Stomach smooth muscle (tissue), 2 donors: ENCODE measurements around the gene DYRK1A.
A peak's percentile ranks its signal among the peaks of the same experiment; 100 is the strongest.

Source experiments
- H3K27ac ChIP-seq: one replicate; pipeline ENCODE4 v1.7.0; 2013; ENCODE audit warnings: mild to moderate bottlenecking, low read length, inconsistent platforms
- H3K27me3 ChIP-seq, 2 donors: one replicate each; pipeline ENCODE4 v1.7.0; 2013; ENCODE audit warnings: low read length in 2 of 2; ENCODE audit not compliant: insufficient read depth in 2 of 2, control insufficient read depth in 1 of 2
- H3K36me3 ChIP-seq, 2 donors: one replicate each; pipeline ENCODE4 v1.7.0; 2013; ENCODE audit warnings: low read length in 2 of 2; ENCODE audit not compliant: control insufficient read depth in 2 of 2, insufficient read depth in 2 of 2
- H3K4me1 ChIP-seq: one replicate; pipeline ENCODE4 v1.7.0; 2013; ENCODE audit warnings: low read length; ENCODE audit not compliant: control insufficient read depth, insufficient read depth
- H3K4me3 ChIP-seq, 2 donors: one replicate each; pipeline ENCODE4 v1.7.0; 2013; ENCODE audit warnings: low read length in 2 of 2
- H3K9ac ChIP-seq, 2 donors: one replicate each; pipeline ENCODE4 v1.7.0; 2013; ENCODE audit warnings: low read length in 2 of 2, mild to moderate bottlenecking in 1 of 2
- H3K9me3 ChIP-seq, 2 donors: one replicate each; pipeline ENCODE4 v1.7.0; 2013; ENCODE audit warnings: low read length in 2 of 2; ENCODE audit not compliant: control insufficient read depth in 2 of 2
- donor health status: healthy.
- donor health status: Pancreatic carcinoma.

Gene DYRK1A

GRCh38 chr21:37339552-37339939 lies 27.0 kb upstream of the DYRK1A start:
- H3K9me3 ChIP-seq, result no peaks in the 10 kb centered on the region
- H3K4me3 ChIP-seq, result no peak overlapping the region
- peak overlapping the region; percentile 69 for H3K27ac ChIP-seq
- H3K27me3 ChIP-seq, result no peaks in the 10 kb centered on the region
- H3K4me1 ChIP-seq, result peaks cover 10% of the 10 kb centered on the region
- no peaks in the 10 kb centered on the region for H3K36me3 ChIP-seq
- H3K9ac ChIP-seq, result no peak overlapping the region

DNA sequence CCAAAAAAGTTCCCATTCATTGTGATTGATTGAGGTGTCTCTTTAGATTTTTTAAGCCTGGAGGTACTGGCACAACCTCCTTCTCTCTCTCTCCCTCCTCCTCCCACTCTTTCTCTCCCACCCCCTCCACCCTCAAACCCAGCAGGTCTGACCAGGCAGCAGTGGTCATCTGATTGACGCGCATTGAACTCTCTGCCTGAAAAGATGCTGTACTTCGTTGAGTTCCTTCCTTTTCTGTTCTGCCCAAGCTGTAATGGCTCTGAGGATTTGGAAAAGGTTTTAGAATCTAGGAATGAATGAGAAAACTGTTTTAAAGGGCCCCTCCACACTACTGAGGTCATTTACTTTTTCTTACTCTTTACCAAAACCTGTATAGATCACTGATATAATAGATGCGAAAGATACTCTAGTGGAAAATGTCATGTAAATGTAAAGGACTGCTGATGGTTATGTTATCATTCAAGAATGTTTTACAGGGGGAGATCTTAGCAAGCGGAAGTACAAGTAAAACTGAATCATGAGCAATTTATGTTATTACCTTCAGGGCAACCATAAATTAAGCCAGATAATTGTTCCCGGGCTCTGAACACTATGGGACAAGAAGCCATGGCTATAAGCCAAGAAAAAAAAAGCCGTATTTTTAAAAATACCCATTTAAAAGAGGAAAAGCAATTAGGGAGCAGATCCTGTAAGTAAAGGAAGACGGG lies 25.2 kb upstream of the DYRK1A start:
- H3K4me3 ChIP-seq, result no peak overlapping the region

GRCh38 chr21:37342046-37342632 lies 24.4 kb upstream of the DYRK1A start:
- Histone ChIP-seq H3K4me3 (no peak overlapping the region), H3K9ac (no peak overlapping the region), H3K27me3 (no peaks in the 10 kb centered on the region), H3K27ac (no peak overlapping the region), H3K9me3 (no peaks in the 10 kb centered on the region), H3K4me1 (peaks cover 10% of the 10 kb centered on the region), H3K36me3 (no peaks in the 10 kb centered on the region)

More for the DNA sequence above, 25.2 kb upstream of the DYRK1A start:
- Histone ChIP-seq H3K36me3 (no peaks in the 10 kb centered on the region), H3K27ac (no peak overlapping the region), H3K4me1 (peaks cover 10% of the 10 kb centered on the region), H3K9ac (no peak overlapping the region), H3K27me3 (no peaks in the 10 kb centered on the region), H3K9me3 (no peaks in the 10 kb centered on the region)

DNA sequence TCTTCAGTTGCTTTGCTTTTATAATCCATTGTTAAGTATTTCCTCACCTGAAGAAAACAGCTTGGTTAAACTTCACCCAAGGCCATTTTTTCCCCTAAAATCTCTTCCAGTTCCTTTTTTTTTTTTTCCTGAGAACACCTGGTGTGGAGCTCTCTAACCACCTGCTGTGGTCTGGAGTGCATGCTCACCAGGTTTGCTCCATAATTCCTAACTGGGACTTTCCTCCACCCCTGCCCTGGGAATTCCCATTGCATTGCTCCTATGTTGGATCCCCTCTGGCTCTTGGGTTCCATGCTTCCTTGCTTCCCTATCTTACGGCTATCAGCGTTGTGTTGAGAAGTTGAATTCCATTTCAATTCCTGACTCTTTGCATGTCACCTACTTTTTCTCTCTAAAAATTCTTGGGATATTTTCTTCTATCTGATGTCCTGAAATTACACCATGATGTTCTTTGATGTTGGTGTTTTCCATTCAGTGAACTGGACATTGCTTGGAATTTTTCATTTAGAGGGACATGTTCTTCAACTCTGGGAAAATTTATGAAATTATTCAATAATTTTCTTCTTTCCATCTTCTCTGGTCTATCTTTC lies 19.6 kb upstream of the DYRK1A start:
- no peaks in the 10 kb centered on the region for H3K4me1 ChIP-seq
- no peak overlapping the region for H3K4me3 ChIP-seq
- no peak overlapping the region for H3K9ac ChIP-seq
- H3K36me3 ChIP-seq, result no peaks in the 10 kb centered on the region
- peaks cover 2 to 3% of the 10 kb centered on the region in 2 donors for H3K9me3 ChIP-seq
- no peaks in the 10 kb centered on the region for H3K27me3 ChIP-seq
- H3K27ac ChIP-seq, result no peak overlapping the region

DNA sequence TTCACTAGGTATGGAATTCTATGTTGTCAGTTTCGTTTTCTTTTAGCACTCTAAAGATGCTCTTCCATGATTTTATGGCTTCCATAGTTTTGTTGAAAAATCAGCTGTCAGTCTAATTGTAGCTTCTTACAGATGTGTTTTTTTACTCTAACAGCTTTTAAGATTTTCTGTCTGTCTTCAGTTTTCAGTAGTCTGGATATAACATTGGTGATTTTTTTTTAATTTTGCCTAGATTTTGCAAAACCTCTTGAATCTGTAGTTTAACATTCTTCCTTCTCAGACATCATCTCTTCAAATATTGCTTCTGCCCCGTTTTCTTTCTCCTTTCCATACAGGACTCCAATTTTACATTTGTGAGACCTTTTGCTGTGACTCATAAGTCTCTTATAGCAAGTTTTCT lies 17.9 kb upstream of the DYRK1A start:
- peaks cover 0 to 2% of the 10 kb centered on the region in 2 donors for H3K27me3 ChIP-seq
- peaks cover 2 to 3% of the 10 kb centered on the region in 2 donors for H3K9me3 ChIP-seq
- H3K4me1 ChIP-seq, result no peaks in the 10 kb centered on the region
- H3K27ac ChIP-seq, result no peak overlapping the region
- no peak overlapping the region for H3K9ac ChIP-seq
- H3K4me3 ChIP-seq, result no peak overlapping the region
- no peaks in the 10 kb centered on the region for H3K36me3 ChIP-seq

DNA sequence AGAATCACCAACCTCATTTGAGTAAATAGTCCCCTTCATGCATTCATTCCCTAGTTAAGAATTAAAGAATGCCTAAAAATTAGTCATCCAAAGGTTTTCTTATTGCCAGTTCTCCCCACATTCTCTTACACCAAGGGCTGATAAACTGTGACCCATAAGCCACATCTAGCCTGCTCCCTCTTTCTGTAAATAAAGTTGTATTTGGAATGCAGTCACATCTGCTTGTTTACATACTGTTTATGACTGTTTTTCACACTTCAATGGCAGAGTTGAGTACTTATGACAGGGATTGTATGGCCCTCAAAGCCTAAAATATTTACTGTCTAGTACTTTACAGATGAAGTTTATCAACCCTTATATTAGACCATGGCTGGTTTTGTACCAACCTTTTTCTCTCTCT lies 16.1 kb upstream of the DYRK1A start:
- no peaks in the 10 kb centered on the region for H3K36me3 ChIP-seq
- H3K27ac ChIP-seq, result no peak overlapping the region
- H3K9me3 ChIP-seq, result peaks cover 2 to 3% of the 10 kb centered on the region in 2 donors
- H3K4me1 ChIP-seq, result no peaks in the 10 kb centered on the region
- H3K9ac ChIP-seq, result no peak overlapping the region
- no peak overlapping the region for H3K4me3 ChIP-seq
- H3K27me3 ChIP-seq, result peaks cover 0 to 2% of the 10 kb centered on the region in 2 donors

DNA sequence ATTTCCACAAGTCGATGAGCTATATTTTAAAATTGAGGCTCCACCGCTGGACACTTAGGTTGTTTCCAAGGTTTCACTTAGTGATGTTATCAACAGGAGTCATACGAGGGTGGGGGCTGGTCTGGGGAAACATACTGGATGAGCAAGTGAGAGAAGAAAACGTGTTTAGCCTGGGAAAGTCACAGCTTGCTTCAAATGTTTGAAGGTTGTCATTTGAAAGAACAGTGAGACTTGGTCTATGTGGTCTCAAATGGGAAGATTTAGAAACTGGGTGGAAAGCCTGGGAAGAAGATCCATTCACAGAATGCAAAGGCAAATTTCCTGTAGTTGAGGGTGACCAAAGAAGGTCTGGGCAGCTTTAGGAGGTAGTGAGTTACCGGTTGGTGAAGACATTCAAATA lies 9.9 kb upstream of the DYRK1A start:
- no peaks in the 10 kb centered on the region for H3K4me1 ChIP-seq
- no peak overlapping the region for H3K9ac ChIP-seq
- H3K27ac ChIP-seq, result no peak overlapping the region
- H3K36me3 ChIP-seq, result no peaks in the 10 kb centered on the region
- no peak overlapping the region for H3K4me3 ChIP-seq
- no peaks in the 10 kb centered on the region for H3K9me3 ChIP-seq
- H3K27me3 ChIP-seq, result peaks cover 0 to 2% of the 10 kb centered on the region in 2 donors

DNA sequence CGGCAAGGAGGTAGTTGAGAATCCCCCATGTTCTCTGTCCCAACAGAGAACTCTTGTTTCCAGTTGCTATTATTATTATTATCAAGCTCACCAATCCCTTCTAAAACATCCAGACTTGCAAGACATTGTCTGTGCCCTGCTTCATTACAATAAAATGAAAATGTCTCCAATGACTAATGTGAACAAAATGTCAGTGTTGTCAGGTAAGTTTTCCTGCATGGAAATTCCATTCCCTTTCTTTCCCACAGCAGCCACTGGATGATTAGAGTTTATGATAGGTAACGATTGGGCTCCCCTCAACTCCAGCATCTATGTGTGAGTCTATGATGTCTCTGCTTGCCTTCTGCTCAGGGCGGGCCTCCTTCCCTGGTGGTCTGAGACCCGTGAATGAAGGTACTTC lies 8.9 kb upstream of the DYRK1A start:
- Histone ChIP-seq H3K27ac (no peak overlapping the region), H3K4me1 (no peaks in the 10 kb centered on the region), H3K4me3 (no peak overlapping the region), H3K36me3 (no peaks in the 10 kb centered on the region), H3K27me3 (no peaks in the 10 kb centered on the region), H3K9ac (no peak overlapping the region), H3K9me3 (no peaks in the 10 kb centered on the region)

GRCh38 chr21:37358397-37358796 lies 8.2 kb upstream of the DYRK1A start:
- Histone ChIP-seq H3K27ac (no peak overlapping the region), H3K9ac (no peak overlapping the region), H3K4me1 (no peaks in the 10 kb centered on the region), H3K9me3 (no peaks in the 10 kb centered on the region), H3K27me3 (no peaks in the 10 kb centered on the region), H3K4me3 (no peak overlapping the region), H3K36me3 (no peaks in the 10 kb centered on the region)

GRCh38 chr21:37363936-37364335 lies 2.6 kb upstream of the DYRK1A start:
- Histone ChIP-seq H3K9me3 (no peaks in the 10 kb centered on the region), H3K4me3 (no peak overlapping the region), H3K27ac (no peak overlapping the region), H3K36me3 (no peaks in the 10 kb centered on the region), H3K9ac (no peak overlapping the region), H3K4me1 (peaks cover 7% of the 10 kb centered on the region), H3K27me3 (no peaks in the 10 kb centered on the region)

DNA sequence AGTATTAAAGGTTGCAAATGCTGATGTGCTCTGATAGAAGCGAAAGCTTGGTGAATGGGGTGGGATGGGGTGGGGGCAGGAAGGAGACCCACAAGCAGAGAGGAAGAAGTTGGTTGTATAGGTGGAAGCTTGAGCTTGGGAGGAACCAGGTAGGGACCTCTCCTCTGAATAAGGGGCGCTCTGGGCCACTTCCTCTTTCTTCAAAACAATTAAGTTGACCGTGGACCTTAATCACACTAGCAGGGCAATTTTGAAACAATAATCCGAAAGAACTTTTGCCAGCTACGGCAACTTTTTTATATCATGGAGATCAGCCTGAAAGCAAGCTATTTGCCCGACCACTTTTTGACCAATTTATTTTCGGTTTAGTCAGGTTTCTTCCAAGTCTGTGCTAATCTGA lies 1.9 kb upstream of the DYRK1A start:
- H3K27ac ChIP-seq, result peak overlapping the region; percentile 97
- peak overlapping the region; percentile 96 to 99 for H3K9ac ChIP-seq
- peaks cover 7% of the 10 kb centered on the region for H3K4me1 ChIP-seq
- H3K9me3 ChIP-seq, result no peaks in the 10 kb centered on the region
- H3K27me3 ChIP-seq, result no peaks in the 10 kb centered on the region
- H3K36me3 ChIP-seq, result no peaks in the 10 kb centered on the region
- H3K4me3 ChIP-seq, result peak overlapping the region in 1 of 2 donors; percentile 88
